ENCODE results near the gene OR6K6.

OR6K6 gene

DNA sequence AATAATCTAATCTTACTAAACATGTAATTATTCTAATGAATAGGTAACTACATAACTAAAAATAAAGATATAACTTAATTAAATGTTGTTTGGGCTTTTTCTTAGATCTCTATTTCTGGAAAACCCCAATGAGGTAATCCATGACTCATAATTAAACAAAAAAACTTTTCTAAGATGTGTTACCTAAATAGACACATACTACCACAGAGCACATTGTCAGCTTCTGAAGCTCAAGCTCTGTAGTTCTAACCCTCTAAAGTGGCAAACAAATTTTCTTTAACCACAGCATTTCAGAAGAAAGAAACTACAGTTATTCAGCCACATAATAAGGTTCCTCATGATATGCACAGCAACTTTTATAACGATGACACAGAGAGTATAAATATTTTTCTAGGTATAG lies 38.2 kb upstream of the OR6K6 start:
- Histone ChIP-seq H3K9ac (no peak overlapping the region), H2AFZ (ENCODE audit: low read depth) (no peak overlapping the region), H3K27ac (peak overlapping the region; percentile 24), H3K79me2 (ENCODE audit: insufficient read depth, low read depth) (no peaks in the 10 kb centered on the region), H3K4me2 (peak overlapping the region; percentile 14; the same call in 1 of the 2 replicates), H3K4me3 (IDR thresholded peaks at IDR 0.05; ENCODE audit: insufficient read depth, low read depth, low read length) (no peak overlapping the region), H3K4me1 (ENCODE audit: low read depth, poor library complexity, severe bottlenecking) (peaks cover 17% of the 10 kb centered on the region), H3K27me3 (ENCODE audit: insufficient read depth, low read depth) (no peaks in the 10 kb centered on the region), H3K36me3 (ENCODE audit: insufficient read depth) (no peaks in the 10 kb centered on the region), H4K20me1 (ENCODE audit: insufficient read depth) (no peaks in the 10 kb centered on the region)
- TF ChIP-seq, protein P1, sequence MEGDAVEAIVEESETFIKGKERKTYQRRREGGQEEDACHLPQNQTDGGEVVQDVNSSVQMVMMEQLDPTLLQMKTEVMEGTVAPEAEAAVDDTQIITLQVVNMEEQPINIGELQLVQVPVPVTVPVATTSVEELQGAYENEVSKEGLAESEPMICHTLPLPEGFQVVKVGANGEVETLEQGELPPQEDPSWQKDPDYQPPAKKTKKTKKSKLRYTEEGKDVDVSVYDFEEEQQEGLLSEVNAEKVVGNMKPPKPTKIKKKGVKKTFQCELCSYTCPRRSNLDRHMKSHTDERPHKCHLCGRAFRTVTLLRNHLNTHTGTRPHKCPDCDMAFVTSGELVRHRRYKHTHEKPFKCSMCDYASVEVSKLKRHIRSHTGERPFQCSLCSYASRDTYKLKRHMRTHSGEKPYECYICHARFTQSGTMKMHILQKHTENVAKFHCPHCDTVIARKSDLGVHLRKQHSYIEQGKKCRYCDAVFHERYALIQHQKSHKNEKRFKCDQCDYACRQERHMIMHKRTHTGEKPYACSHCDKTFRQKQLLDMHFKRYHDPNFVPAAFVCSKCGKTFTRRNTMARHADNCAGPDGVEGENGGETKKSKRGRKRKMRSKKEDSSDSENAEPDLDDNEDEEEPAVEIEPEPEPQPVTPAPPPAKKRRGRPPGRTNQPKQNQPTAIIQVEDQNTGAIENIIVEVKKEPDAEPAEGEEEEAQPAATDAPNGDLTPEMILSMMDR (conservative IDR thresholded peaks at IDR 0.05; ENCODE audit: low read depth, low read length) = no peak

DNA sequence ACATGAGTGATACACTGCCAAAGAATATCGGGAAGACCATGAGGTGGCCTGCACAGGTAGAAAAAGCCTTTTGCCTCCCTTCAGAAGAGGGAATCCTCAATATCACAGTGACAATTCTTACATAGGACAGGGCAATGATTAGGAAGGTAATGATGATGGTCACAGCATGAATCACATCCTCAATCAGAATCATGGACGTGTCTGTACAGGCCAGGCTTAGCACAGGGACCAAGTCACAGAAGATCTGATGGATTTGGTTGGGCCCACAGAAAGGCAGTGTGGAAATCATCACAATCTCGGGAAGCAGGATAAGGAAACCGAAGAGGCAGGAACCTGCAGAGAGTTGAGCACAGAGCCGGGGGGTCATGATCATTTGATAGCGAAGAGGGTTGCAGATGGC lies 37.2 kb upstream of the OR6K6 start:
- no peaks in the 10 kb centered on the region for H3K36me3 ChIP-seq (ENCODE audit: insufficient read depth)
- TF ChIP-seq, protein P1 (conservative IDR thresholded peaks at IDR 0.05; ENCODE audit: low read depth, low read length) = no peak
- H3K4me1 ChIP-seq (ENCODE audit: low read depth, poor library complexity, severe bottlenecking) = peaks cover 17% of the 10 kb centered on the region
- 0 out of 2 replicates have a peak overlapping the region, but pooled peaks have one; percentile 24 for H3K27ac ChIP-seq
- H3K4me2 ChIP-seq = no peak overlapping the region
- no peak overlapping the region for H2AFZ ChIP-seq (ENCODE audit: low read depth)
- no peaks in the 10 kb centered on the region for H3K79me2 ChIP-seq (ENCODE audit: insufficient read depth, low read depth)
- no peaks in the 10 kb centered on the region for H3K27me3 ChIP-seq (ENCODE audit: insufficient read depth, low read depth)
- no peak overlapping the region for H3K4me3 ChIP-seq (IDR thresholded peaks at IDR 0.05; ENCODE audit: insufficient read depth, low read depth, low read length)
- no peak overlapping the region for H3K9ac ChIP-seq
- no peaks in the 10 kb centered on the region for H4K20me1 ChIP-seq (ENCODE audit: insufficient read depth)

DNA sequence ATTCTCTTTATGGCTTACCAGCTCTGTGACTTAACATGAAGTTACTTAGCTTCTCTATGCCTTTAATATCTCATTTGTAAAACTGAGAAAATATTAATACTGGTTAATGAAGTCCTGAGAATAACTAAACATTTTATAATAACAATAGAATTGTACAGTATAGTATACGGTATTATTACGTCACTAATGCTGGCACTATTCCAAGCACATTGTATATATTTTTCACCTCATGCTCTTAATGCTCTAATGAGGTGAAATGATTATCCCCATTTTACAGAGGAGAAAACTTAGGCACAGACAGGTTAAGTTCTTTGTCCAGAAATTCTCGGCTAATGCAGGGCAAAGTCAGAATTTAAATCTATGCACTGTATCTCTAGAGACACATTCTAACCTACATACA lies 34.9 kb upstream of the OR6K6 start:
- no peaks in the 10 kb centered on the region for H3K36me3 ChIP-seq (ENCODE audit: insufficient read depth)
- no peak overlapping the region for H3K4me3 ChIP-seq (IDR thresholded peaks at IDR 0.05; ENCODE audit: insufficient read depth, low read depth, low read length)
- H3K4me1 ChIP-seq (ENCODE audit: low read depth, poor library complexity, severe bottlenecking) = peaks cover 17% of the 10 kb centered on the region
- H3K27me3 ChIP-seq (ENCODE audit: insufficient read depth, low read depth) = no peaks in the 10 kb centered on the region
- H3K79me2 ChIP-seq (ENCODE audit: insufficient read depth, low read depth) = no peaks in the 10 kb centered on the region
- H2AFZ ChIP-seq (ENCODE audit: low read depth) = no peak overlapping the region
- H3K4me2 ChIP-seq = no peak overlapping the region
- H3K9ac ChIP-seq = no peak overlapping the region
- TF ChIP-seq, protein P1 (conservative IDR thresholded peaks at IDR 0.05; ENCODE audit: low read depth, low read length) = no peak
- no peaks in the 10 kb centered on the region for H4K20me1 ChIP-seq (ENCODE audit: insufficient read depth)
- no peak overlapping the region for H3K27ac ChIP-seq

DNA sequence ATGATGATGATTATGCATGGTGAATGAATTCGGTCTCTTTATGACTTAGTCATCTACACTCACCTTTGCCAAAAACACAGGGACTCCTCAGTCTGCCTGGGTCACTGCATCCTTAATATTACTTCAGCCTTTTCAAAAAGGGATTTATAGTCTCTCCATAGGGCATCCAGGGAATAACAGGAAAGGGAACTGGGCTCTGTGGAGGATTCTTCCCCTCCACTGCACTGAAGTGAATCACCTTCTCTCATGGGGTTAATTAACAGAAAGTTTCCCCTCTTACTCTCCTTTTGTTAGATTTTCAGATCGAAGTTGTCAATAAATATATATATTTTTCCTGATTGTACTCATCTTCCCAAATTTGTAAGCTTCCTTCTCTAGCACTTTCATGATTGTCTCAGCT lies 33.9 kb upstream of the OR6K6 start, which contains the start of gene OR6K3:
TSS of gene OR6K3 (minus strand) at position 101 of the 400 bp plus-strand sequence. CDS start 2,605 bp downstream, outside the sequence.
- Histone ChIP-seq H3K4me2 (no peak within 1 kb of the TSS), H3K4me3 (IDR thresholded peaks at IDR 0.05; ENCODE audit: insufficient read depth, low read depth, low read length) (no peak within 1 kb of the TSS), H3K4me1 (ENCODE audit: low read depth, poor library complexity, severe bottlenecking) (peaks cover 15% of the 10 kb centered on the region), H3K9ac (no peak within 1 kb of the TSS), H3K79me2 (ENCODE audit: insufficient read depth, low read depth) (no peaks in the 10 kb centered on the region), H4K20me1 (ENCODE audit: insufficient read depth) (no peaks in the 10 kb centered on the region), H2AFZ (ENCODE audit: low read depth) (no peak within 1 kb of the TSS), H3K27me3 (ENCODE audit: insufficient read depth, low read depth) (no peaks in the 10 kb centered on the region), H3K27ac (no peak within 1 kb of the TSS), H3K36me3 (ENCODE audit: insufficient read depth) (no peaks in the 10 kb centered on the region)
- TF ChIP-seq, protein P1 (conservative IDR thresholded peaks at IDR 0.05; ENCODE audit: low read depth, low read length) = no peak
